SHP77 treated with DMSO at 0.1 percent for 48 hours (cell line): ENCODE results near the gene LRMDA.
"Not testable (repeated sequence)": the region's sequence is repeated elsewhere in the genome, so short reads cannot be mapped to it uniquely, and the experiment has no call there.

Experiments used
- DNase-seq: peaks from one replicate; lab custom pipeline; 2025; lab: John Stamatoyannopoulos, UW

Gene LRMDA

DNA sequence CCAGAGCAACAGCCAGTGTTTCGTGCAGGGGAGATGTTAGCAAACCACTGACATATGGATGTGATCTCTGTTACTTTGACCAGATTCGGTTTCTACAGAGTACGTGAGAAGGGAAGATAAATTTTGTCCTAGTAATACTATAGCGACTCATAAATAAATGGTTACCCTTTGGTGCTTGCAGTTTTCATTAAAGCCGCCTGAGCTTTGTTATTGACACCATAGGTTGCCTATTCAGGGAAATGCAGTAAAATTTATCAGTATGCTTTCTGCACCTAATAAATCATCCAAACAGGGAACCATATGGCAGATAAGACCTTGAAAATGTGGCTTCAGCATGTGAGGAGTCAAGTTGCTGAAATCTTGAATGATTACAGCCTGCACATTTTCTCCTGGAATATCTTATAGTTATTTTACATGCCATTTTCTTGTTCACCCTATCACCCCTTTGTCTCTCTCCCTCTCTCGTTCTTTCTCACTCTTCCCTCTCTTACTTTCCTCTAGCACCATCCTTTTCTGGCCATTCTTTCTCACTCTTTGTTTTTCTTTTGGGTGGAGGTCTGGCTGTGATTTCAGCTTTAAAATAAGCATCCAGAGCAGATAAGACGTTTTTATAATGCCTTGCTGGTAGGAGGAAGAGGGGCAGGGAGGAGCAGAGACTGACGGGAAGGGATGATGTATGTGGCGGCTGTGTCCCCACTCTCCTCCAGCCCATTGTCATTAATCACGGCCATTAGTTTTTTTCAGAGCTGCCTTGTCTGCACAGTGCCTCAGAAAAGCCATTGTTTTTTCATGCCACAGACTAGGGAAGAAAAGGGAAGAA, 182.5 kb downstream of the LRMDA start:
- DNase-seq = no peak

DNA sequence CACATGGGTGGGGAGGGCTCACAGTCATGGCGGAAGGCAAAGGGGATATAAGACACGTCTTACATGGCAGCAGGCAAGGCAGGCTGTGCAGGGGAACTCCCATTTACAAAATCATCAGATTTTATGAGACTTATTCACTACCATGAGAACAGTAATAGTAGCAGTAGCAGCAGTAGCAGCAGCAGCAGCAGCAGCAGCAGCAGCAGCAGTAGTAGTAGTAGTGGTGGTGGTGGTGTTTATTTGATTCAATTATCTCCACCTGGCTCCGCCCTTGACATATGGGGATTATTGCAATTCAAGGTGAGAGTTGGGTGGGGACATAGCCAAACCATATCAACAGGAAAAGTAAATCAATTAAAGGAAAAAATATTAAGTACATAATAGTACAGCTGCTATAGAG, 184.7 kb downstream of the LRMDA start:
- no peak for DNase-seq

DNA sequence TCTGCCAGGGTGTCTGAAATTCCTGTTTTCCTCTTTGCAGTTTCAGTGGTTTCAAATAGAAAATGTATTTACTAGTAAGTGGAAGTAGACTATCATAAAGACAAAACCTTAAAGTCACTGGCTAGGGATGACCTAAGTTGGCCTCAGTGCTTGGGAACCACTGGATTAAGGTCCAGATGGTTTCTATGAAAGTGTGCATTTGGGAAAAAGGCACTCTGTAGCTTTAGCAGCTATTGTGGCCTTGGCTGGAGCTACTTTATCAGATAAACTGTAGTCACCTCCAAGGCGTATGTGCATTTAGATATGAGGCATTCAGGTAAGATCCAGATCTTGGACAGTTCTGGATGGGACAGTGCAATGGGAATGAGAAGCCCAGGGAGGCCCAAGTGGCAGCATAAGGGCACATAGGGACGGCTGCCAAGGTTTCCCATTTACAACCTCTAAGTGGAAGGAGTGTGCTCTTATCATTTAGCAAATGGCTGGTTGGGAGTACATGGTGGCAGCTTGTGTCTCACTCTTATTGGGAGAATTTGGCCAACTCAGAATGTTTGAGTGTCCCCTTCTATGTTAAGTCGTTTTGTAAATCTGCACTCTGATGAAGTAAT, 185.6 kb downstream of the LRMDA start:
- no peak for DNase-seq

DNA sequence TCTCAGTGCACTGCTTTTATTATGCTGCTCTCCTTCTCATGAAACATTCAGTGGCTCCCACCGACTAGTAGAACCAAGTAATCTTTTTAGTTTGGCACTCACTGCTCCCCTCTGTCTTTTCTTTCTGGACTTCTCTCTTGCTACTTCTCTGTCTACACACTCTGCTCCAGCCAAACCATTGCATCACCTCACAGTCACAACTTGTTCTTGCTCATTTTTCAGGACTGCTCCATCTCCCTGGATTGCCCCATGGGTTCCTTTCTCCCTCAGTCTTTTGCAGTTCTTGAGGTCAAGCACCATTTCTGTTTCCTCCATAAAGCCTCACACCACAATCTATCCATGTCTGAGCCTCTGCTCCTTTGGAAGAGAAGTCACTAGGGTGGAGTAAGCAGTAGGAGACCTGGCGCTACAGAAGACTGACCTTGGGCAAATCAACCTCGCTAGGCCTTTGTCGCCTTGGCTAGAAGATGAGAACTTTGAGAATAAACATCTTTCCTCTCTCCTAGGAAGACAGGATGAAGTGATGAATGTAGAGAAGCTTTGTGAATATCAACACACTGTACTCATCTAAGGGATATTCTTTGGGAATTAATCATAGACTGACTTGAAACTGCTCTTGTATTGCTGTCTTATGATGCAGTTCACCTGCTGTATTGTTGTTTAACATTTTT, 186.2 kb downstream of the LRMDA start:
- no peak for DNase-seq

DNA sequence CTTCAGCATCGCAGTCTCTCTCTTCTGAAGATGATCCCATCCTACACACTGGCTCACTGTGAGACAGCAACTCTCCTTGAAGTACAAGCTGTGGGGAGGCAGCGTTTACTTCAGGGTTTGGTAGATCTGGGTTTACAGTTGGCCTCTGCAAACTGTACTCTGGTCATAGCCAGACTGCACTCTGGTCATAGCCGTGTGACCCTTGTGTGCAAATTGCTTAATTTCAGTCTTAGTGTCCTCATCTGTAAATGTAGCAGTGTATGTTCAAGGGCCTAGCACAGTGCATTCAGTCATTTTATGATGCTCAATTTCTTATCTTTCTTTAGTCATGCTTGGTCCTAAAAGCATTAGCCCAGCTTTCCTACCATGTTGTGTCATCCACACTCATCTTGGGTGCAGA, 188.2 kb downstream of the LRMDA start:
- no peak for DNase-seq

DNA sequence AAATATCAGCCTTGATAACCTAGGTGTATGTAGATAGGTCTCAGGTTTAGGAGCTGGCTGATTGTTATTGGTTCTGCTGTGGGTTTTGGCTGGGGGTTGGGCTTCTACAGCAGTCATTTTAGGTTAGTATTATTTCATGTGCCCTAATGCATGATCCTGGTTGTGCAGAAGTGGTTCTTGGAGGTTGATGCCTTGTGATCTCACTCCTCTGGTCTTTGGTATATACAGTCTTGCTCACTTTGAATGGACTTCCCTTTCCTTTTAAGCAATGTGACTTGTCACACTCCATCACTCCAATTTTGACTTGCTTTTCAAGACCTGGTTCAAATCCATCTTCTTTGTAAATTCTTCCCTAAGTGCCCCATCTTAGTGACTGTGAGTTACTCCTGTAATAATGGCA, 188.9 kb downstream of the LRMDA start:
- DNase-seq = no peak

DNA sequence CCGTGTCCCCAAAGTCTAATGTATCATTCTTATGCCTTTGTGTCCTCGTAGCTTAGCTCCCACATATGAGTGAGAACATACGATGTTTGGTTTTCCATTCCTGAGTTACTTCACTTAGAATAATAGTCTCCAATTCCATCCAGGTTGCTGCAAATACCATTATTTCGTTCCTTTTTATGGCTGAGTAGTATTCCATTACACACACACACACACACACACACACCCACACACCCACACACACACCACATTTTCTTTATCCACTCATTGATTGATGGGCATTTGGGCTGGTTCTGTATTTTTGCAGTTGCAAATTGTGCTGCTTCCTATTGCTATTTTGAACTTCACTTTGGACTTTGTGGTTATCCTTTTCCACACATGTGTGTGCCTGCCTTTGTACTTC, 189.6 kb downstream of the LRMDA start:
- not testable (repeated sequence) for DNase-seq

DNA sequence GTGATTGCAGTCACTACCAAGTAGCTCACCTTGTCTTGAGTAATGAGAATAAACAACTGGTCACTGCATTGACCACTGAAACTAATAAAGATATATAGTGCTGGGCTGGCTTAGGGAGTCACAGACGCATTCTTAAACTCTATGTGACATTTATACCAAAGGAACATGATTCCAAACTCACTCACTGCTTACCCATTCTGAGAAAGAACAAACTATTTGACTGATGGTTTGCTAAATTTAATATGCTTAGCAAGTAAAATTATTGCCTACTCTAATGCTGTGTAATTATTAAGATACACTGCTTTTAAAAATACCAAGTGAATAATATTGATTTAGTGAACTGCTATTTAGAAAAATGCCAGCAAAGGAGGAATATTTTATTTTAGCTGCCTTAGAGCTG, 191.1 kb downstream of the LRMDA start:
- DNase-seq = no peak

DNA sequence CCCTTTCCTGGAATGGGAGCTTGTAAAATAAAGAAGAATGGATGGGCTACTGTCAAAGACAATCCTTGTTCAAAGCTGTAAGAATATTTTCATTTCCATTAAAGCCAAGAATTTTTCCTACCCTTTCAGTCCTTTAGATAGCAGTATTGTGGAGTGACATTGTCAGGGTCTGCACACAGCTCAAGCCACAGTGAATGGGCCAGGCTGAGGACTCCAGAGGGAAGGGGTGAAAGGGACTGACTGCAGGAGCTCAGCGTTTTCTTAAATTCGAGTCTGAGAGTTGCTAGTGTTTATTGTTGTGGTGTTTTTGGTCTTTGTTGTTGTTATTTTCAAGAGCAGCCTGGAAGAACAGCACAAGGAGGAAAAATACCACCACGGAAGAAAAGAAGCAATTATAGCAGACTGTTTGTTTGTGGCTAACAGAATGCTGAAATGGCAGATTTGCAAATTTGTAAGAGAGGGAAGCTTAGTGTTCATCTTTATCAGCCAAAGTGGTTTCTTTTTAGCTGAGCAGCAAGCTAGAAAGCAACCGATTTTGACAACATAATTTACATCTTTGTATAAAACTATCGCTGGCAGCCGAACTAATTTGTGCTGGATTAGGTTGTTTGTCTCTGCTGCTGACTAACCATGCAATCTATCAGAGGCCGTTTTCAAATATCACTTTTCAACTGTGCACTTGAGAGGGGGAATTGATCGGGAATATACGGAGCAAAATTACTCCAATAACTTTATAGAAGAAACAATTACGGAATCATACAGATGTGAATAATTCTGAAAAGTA, 192.1 kb downstream of the LRMDA start:
- no peak for DNase-seq

DNA sequence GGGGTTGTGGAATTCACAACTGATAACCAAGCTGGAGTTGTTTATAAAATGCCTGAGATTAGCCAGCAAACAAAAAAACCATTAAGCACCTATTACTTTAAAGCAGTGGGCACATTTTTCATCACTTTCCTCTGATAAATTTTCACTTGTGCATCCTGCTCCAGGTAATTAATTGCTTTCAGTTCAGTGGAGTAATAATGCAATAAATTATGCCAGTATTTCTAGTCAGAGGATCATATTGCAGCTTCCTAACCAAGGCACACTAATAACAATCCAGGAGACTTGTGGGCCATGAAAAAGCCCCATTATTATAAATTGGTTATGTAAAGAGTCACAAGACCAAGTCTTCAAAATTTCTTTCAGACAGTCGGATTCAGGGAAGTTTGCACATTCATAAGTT, 193.2 kb downstream of the LRMDA start:
- no peak for DNase-seq

DNA sequence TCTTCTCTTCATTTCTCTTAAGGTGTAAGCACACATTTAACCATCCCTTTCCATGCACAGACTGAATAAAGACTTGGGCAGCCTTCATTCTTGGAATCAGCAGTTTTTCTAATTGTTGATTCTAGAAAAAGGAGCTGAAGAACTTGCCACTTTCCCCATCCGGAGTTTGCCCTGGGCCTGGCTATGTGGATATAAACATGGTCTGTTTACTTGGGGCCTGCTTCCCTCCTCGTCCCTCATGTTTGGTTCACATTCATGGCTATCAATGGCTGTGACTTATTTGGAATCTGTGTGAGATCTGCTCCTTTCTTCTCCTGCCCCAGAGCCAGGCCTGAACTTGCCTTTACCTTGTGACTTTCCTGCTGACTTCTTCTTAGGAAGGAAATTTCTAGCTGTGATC, 199.3 kb downstream of the LRMDA start:
- DNase-seq = no peak

DNA sequence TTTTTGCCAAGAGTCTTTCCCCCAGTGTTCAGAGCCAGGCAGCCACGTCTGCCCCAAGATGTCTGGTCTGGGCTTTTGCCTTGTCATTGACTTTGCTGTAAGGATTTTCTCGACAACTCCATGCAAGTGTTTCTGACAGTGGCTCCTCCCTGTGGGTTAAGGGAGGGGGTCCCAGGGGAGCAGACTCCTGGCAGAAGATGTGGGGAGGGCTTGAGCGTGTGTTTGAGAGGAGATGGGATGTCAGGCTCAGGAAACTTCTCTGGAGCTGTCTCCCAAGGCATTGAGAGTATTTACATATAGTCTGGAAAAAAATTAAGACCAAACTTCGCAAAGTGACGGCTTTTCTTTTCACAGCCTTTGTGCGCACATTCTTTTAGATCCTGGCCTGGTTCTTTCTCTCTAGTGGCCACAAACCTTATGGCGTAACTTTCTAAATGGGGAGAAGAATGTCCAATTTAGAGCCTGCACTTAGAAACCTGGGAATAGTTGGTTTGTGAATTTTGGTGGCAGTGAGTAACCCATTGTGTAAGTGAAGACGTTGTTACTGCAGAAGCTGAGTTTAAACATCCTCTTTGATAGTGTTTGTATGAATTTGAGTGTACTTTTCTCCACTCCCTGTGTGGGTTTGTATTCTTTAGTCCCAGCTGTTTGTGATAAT, 201.5 kb downstream of the LRMDA start:
- no peak for DNase-seq

DNA sequence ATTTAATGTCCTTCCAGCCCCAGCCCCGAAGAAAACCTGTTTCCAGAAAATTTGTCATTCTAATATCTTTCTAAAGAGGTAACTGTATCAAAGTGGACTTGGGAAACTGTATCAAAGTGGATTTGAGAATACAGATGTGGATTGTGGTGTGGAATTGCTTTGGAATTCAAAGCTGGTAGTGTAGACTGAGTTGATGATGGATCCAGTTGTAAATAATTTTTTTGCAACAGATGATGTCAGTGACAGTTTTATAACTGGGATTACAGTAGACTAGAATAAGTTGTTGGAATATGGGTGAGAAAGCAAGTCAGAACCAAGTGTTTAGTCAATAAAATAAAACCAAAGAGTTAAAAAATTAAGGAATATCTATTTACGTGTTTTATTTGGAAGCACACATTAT, 202.1 kb downstream of the LRMDA start:
- no peak for DNase-seq

DNA sequence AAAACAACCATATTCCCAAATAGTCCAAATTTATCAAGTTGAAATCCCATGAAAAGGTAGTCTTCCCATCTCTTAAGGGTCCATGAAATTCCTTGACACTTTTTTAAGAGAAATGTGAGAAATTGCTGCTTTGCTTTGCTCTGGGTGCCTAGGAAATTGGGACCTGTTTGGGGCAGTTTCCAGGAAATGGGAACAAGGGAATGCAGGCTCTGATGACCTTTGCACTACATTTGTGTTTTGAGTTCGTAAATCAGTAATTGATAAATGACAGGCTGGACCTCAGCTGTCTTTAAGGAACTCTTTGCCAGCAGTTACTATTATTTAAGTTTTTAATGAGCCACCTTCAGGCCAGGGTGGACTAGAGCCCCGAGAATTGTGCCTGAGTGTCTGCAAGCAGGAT, 203.5 kb downstream of the LRMDA start:
- no peak for DNase-seq

DNA sequence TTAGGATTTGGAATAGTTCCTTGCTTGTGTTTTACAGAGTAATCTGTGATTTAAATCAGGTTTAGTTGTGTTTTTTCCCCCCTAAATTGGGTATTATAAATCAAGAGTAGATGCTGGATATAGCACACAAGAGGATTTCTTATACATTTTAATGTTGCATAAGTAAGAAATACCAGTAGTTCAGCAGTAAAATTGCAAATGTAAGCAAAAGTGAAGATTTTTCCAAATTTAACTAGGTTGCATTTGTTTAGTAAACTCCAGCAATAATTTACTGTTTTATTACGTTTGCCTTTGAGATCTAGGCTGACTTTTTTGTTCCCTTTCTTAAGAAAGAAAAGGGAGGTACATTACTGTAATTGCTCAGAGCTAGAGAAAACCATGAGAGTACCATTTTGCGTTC, 207.3 kb downstream of the LRMDA start:
- no peak for DNase-seq

DNA sequence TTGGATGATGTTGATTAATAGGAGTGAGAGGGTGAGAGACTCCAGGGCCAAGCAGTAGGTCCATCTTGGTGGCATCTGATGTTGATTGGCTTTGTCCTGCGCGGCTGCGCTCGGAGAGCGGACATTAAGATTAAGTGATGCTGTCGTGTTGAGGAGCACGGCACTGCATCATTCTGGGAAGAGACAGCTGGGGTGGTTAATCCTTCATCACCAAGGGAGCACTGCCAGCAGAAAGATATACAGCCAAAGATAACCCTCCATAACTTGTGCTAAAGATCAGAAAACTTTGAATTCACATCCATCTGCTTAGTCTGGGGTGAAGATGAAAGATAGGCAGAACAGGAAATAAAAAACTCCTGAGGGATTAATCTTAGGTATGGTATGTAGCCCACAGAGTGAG, 208.3 kb downstream of the LRMDA start:
- DNase-seq = no peak

DNA sequence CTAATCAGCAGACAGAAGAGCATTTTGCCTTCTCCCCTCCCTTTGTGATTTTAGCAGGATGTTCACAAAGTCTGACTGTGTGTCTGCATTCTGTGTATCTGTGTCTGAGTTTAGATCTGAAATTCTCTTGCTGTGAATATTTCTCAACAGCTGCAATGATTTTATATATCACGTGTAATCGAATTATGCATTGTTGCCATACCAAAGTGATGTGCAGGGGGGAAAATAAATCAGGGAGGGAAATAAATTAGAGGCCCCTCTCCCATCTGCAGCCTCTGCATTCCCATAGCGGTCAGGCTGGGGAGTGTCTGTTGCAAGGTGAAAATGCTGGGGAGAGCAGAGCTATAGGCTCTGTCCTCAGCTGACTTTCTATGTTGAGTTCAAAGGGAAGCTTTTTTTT, 209.0 kb downstream of the LRMDA start:
- no peak for DNase-seq

DNA sequence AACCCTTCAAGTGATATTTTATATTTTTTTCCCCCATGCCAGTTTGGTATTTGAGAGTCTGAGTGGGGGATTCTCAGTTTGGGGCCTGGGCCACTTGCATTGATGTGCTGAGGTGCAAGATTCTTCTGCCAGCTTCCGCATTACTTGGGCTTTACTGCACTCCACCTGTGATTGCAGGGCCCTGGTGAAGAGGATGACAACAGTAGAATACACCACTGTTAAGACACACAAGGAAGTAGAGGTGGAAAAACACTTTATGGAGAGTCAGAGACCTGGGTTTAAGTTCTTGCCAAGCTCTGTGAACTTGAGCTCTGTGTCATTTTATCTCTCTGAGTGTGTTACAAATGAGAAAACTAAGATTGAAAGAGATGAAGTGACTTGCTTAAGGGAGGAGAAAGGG, 209.4 kb downstream of the LRMDA start:
- no peak for DNase-seq

DNA sequence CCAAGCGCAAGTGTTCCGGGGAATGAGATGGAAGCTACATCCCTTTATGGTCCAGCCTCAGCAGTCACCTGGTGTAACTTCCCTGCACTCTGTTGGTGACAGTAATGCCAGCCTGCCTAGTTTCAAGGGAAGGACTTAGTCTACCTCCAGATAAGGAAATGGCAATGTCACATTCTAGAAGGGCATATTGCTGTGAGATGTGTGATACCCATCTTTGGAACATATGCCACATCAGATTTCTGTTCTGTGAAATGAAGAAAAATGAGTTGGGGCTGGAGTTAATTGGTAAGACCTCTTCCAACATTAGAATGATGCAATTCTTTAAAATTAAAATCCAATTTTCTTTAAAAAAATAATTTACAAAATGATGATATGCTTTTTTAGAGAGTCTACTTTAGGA, 212.0 kb downstream of the LRMDA start:
- no peak for DNase-seq

DNA sequence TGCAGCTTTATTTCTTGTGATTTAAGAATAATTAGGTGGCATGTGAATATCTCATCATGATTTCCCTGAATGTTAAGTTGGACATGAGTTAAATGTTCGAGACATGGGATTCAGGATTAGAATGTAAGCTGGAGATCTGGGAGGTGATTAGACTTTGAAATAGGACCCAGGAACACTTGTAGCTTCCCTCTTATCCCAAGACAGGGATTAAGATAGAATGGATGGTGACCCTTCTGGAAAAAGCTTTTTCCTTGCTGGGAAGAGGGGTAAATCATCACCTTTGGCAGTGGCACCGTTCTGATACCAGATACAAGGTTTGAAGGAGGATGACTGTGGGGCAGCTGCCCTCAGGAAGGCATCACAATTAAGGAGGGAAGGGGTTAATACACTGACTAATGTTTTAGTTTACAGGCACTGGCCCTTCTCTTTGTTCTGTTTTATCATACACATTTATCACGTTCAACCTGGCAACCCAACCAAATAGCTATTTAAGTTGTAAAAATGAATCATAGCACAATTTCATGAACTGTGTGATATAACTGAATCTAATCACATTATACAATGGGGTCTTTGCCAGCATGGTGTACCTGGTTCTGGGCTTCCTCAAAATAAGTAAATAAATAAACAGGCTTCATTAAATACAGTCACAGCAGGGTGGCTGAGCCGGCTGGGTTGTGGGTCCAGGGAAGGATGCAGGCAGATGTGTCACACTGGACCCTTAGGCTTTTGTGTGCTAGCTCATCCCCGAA, 212.7 kb downstream of the LRMDA start:
- no peak for DNase-seq

DNA sequence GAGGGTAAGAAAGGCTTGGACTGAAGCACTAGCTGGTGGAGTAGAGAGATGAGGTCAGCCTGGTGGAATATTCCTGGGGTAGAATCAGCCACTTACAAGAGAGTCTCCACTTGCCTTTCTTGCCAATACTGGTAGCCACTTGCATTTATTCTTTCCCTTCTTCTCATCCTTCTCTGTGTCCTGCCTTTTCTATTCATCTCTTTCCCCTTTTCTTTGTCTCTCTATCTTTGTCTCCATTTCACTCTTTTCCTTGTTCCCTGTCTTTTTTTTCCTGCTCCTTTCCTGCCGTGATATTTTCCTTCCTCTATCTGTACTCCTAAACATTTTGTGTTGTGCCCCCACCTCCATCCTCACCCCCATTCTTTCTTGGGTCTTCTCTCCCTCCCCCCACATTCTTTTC, 214.3 kb downstream of the LRMDA start:
- DNase-seq = no peak
